Gastroesophageal sphincter (tissue), 4 donors: Measurements from ENCODE around the gene TXNDC5. TPM values are rescaled to one million over a fixed set of nuclear protein-coding genes. Genes with fewer than 3 reads are reported as not detected.

Experiments used
- ATAC-seq: fragments of 150-250 bp; one replicate; pipeline ENCODE4 v1.9.1; 2016; ENCODE audit warnings: mild to moderate bottlenecking, moderate library complexity
- H3K27ac ChIP-seq, 4 donors: fragments of 200-600 bp; sonication (generic) in 3 of 4; 1 replicate in 3 of 4; 2 replicates in 1 of 4; pipeline ENCODE4 v1.5.1; 2016 to 2019
- H3K27me3 ChIP-seq: fragments of 200-600 bp; sonication (generic); one replicate; pipeline ENCODE4 v1.5.1; 2019
- H3K36me3 ChIP-seq, 2 donors: fragments of 200-600 bp; sonication (generic); one replicate each; pipeline ENCODE4 v1.5.1; 2019; ENCODE audit warnings: control low read depth in 1 of 2
- H3K4me1 ChIP-seq, 3 donors: fragments of 200-600 bp; sonication (generic); 1 replicate in 2 of 3; 2 replicates in 1 of 3; pipeline ENCODE4 v1.5.1; 2016 to 2019; ENCODE audit warnings: control low read depth in 2 of 3
- H3K4me3 ChIP-seq, 2 donors: fragments of 200-600 bp; sonication (generic); one replicate each; pipeline ENCODE4 v1.5.1; 2019; ENCODE audit warnings: mild to moderate bottlenecking in 1 of 2, moderate library complexity in 1 of 2
- H3K9me3 ChIP-seq, 3 donors: fragments of 200-600 bp; sonication (generic); one replicate each; pipeline ENCODE4 v1.5.1; 2017 to 2019; ENCODE audit warnings: control low read depth in 2 of 3
- CTCF ChIP-seq, 4 experiments: fragments of 200-600 bp in 2 of 4; fragments of 450-650 bp in 2 of 4; sonication (generic) in 1 of 4; IDR thresholded peaks; one replicate each; pipeline ENCODE4 v1.5.1; 2017 to 2019; ENCODE audit warnings: antibody characterized with exemption in 4 of 4, mild to moderate bottlenecking in 2 of 4, moderate library complexity in 2 of 4
- EP300 ChIP-seq: sonication (generic); formaldehyde crosslinking; IDR thresholded peaks from one replicate; pipeline ENCODE4 v1.6.1; 2017; ENCODE audit warnings: antibody characterized with exemption, mild to moderate bottlenecking
- POLR2A ChIP-seq, 2 donors: fragments of 450-650 bp; IDR thresholded peaks; one replicate each; pipeline ENCODE4 v1.6.1; 2017; ENCODE audit warnings: antibody characterized with exemption in 2 of 2, mild to moderate bottlenecking in 2 of 2, moderate library complexity in 1 of 2
- POLR2AphosphoS5 ChIP-seq: sonication (generic); formaldehyde crosslinking; IDR thresholded peaks from one replicate; pipeline ENCODE4 v1.6.1; 2017; ENCODE audit warnings: antibody characterized with exemption
- WGBS, 2 donors: methylation state at CpG; one replicate each; pipeline ENCODE4 v1.1.5; 2018; ENCODE audit warnings: low coverage in 1 of 2; 5-methylcytosine and 5-hydroxymethylcytosine counted together
- total RNA-seq, 4 donors: library from RNA; depleted of rRNA; stranded (reverse); fragments of >200 nt; gene quantifications; one replicate each; pipeline ENCODE4 v1.1.0, GENCODE V29; 2016

TXNDC5 gene
- total RNA-seq, 4 donors from 2014 or later, result 56.5 to 136 (median 100) TPM

- TF ChIP-seq EP300 (no peak), CTCF (IDR thresholded peaks at IDR 0.05) (peak in 1 of 4 experiments; percentile 11)
- no peaks in the 10 kb centered on the region for H3K27me3 ChIP-seq
- H3K27ac ChIP-seq, result peak overlapping the region in 3 of 4 donors; percentile 85 to 88 (median 86)
- no peaks in the 10 kb centered on the region for H3K9me3 ChIP-seq
- ATAC-seq, result peak; percentile 28
- H3K36me3 ChIP-seq, result peaks cover 0 to 1% of the 10 kb centered on the region in 2 donors
- WGBS, 2 donors, result 8 to 22% methylated on average over 8 of the region's 66 CpGs
- peaks cover 0 to 36% (median 10%) of the 10 kb centered on the region in 3 donors for H3K4me1 ChIP-seq
- H3K4me3 ChIP-seq, result peak overlapping the region; percentile 79 to 98
Observed at GRCh38 chr6:7909323-7910276, 988 bp downstream of the TXNDC5 start.

- no peak for ATAC-seq
- Histone ChIP-seq H3K4me1 (peaks cover 0 to 39% (median 10%) of the 10 kb centered on the region in 3 donors), H3K4me3 (no peak overlapping the region), H3K27ac (no peak overlapping the region), H3K36me3 (peaks cover 0 to 26% of the 10 kb centered on the region in 2 donors), H3K9me3 (no peaks in the 10 kb centered on the region), H3K27me3 (no peaks in the 10 kb centered on the region)
- WGBS, 2 donors, result 83 to 93% methylated on average over 3 to 4 of the region's 4 CpGs
- TF ChIP-seq POLR2A (IDR thresholded peaks at IDR 0.05) (no peak), POLR2AphosphoS5 (no peak), CTCF (IDR thresholded peaks at IDR 0.05) (no peak), EP300 (no peak)
Observed at GRCh38 chr6:7907159-7907558, 3.4 kb downstream of the TXNDC5 start.

GRCh38 chr6:7906741-7907140 lies 3.8 kb downstream of the TXNDC5 start:
- ATAC-seq, result no peak
- peaks cover 0 to 38% (median 10%) of the 10 kb centered on the region in 3 donors for H3K4me1 ChIP-seq
- WGBS, 2 donors, result 80 to 97% methylated on average over 2 to 4 of the region's 4 CpGs
- no peak overlapping the region for H3K4me3 ChIP-seq
- peaks cover 0 to 30% of the 10 kb centered on the region in 2 donors for H3K36me3 ChIP-seq
- no peak overlapping the region for H3K27ac ChIP-seq
- no peaks in the 10 kb centered on the region for H3K9me3 ChIP-seq
- no peaks in the 10 kb centered on the region for H3K27me3 ChIP-seq
- TF ChIP-seq EP300 (no peak), POLR2A (IDR thresholded peaks at IDR 0.05) (no peak), CTCF (IDR thresholded peaks at IDR 0.05) (no peak), POLR2AphosphoS5 (no peak)

- peaks cover 0 to 43% of the 10 kb centered on the region in 2 donors for H3K36me3 ChIP-seq
- no peaks in the 10 kb centered on the region for H3K9me3 ChIP-seq
- no peak overlapping the region for H3K27ac ChIP-seq
- peaks cover 0 to 28% (median 10%) of the 10 kb centered on the region in 3 donors for H3K4me1 ChIP-seq
- H3K4me3 ChIP-seq, result no peak overlapping the region
- TF ChIP-seq POLR2AphosphoS5, result no peak
- TF ChIP-seq CTCF (IDR thresholded peaks at IDR 0.05), result no peak
- no peak for TF ChIP-seq EP300
- no peak for TF ChIP-seq POLR2A (IDR thresholded peaks at IDR 0.05)
- 67 to 95% methylated on average over 2 of the region's 2 CpGs for WGBS, 2 donors
- no peaks in the 10 kb centered on the region for H3K27me3 ChIP-seq
- no peak for ATAC-seq
Observed at GRCh38 chr6:7905416-7905815, 5.2 kb downstream of the TXNDC5 start.
